PC-3 (cell line): ENCODE results near the gene MED12L.

ENCODE experiments used
- EZH2 ChIP-seq: fragments of 300-600 bp; sonication (generic); IDR thresholded peaks from one replicate; pipeline ENCODE4 v1.6.1; 2017; ENCODE audit warnings: antibody characterized with exemption, mild to moderate bottlenecking, low read length; ENCODE audit not compliant: unreplicated experiment
- EZH2phosphoT487 ChIP-seq: fragments of 300-600 bp; sonication (generic); IDR thresholded peaks from 2 replicates; pipeline ENCODE4 v1.6.1; 2018; ENCODE audit warnings: mild to moderate bottlenecking, antibody characterized with exemption, low read length, borderline replicate concordance
- TF ChIP-seq, protein P1 (sequence below): fragments of 300-600 bp; sonication (generic); conservative IDR thresholded peaks from 2 replicates; pipeline ENCODE4 v1.5.1; 2017; ENCODE audit warnings: antibody characterized with exemption, low read depth, mild to moderate bottlenecking, low read length

- TF ChIP-seq, protein P1, sequence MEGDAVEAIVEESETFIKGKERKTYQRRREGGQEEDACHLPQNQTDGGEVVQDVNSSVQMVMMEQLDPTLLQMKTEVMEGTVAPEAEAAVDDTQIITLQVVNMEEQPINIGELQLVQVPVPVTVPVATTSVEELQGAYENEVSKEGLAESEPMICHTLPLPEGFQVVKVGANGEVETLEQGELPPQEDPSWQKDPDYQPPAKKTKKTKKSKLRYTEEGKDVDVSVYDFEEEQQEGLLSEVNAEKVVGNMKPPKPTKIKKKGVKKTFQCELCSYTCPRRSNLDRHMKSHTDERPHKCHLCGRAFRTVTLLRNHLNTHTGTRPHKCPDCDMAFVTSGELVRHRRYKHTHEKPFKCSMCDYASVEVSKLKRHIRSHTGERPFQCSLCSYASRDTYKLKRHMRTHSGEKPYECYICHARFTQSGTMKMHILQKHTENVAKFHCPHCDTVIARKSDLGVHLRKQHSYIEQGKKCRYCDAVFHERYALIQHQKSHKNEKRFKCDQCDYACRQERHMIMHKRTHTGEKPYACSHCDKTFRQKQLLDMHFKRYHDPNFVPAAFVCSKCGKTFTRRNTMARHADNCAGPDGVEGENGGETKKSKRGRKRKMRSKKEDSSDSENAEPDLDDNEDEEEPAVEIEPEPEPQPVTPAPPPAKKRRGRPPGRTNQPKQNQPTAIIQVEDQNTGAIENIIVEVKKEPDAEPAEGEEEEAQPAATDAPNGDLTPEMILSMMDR, result no peak
- TF ChIP-seq EZH2 (no peak), EZH2phosphoT487 (no peak)
Observed at GRCh38 chr3:151101270-151101969, 16.0 kb downstream of the MED12L start.
